Stimulated activated CD8-positive, alpha-beta memory T cell treated with anti-CD3 and anti-CD28 coated beads, Interleukin-12 subunit alpha, Interleukin-12 subunit beta, amount 100 ng/mL, for 4 hours (primary cell): ENCODE data around the gene SFSWAP.
"Not testable (repeated sequence)": the region's sequence is repeated elsewhere in the genome, so short reads cannot be mapped to it uniquely, and the experiment has no call there.

Source experiments
- DNase-seq: peaks from one replicate; pipeline ENCODE4 v3.0.0-alpha.2; 2020; ENCODE audit warnings: low read depth

Gene SFSWAP

DNA sequence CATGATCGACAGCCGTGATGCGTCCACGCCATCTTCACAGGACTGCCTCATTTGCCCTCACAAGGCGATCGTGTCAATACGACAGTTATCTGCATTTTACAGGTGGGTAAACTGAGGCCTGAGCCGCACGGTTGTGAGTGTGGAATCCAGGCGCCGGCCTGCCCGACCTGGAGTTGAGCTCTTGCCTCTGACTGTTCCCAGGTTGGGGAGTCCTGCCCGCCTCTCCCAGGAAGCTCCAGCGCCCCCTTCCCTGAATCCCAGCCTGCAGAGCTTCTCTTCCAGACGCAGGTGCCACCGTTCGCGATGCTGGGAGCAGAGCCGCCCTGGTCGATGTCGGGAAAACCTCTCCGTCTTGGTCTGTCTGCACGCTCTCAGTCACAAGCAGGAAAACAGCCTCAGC, 31.1 kb upstream of the SFSWAP start:
- not testable (repeated sequence) for DNase-seq

DNA sequence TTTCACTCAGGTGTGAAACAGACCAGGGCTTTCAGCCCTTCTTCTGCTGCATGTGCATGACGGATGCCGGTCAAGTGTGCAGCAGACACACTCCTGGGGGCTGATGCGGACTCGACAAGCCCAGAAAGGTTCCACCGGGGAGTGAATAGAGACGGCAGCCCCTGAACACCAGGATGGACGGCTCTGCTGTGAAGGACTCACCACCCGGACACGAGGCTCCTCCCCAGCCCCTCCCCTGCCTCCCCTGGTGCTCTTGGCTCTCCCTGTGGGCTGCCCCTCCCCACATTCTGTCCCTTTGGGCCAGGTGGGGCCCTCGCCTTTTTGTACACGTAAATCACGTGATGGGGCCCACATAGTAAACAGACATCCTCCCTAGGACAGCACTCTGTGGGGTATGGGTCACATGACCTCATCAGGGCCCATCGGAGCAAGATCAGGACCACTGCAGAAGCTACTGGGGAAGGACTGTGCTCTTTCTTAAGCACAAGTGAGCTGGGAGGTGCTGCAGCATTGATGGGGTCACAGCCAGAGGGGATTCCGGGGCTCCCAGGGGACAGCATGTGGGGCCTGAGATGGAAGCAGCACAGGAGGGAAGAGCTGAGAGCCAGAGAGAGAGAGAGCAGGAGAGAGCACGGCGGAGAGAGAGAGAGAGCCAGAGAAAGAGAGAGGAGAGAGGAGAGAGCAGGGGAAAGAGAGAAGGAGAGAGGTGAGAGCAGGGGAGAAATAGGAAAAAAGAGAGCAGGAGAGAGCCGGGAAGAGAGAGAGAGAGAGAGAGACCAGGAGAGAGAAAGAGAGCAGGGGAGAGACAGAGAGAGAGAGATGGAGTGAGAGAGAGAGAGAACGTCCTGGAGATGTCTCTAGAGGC, 30.3 kb upstream of the SFSWAP start:
- not testable (repeated sequence) for DNase-seq

DNA sequence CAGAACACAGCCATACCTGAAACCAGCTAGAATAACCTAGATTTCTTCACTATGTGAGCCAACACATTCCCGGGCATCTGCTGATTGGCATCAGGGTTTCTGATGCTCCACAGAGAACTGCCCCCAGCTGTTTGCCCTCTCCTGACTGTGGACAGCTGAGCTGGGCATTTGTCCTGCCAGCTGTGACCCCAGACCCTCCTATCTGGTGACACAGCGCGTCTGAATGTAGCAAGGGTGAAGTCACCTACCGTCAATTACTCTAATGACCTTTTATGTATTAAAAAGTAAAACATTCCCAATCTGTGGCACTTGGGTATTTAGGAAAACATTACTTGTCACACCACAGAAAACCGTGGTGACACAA, 29.7 kb upstream of the SFSWAP start:
- no peak for DNase-seq

DNA sequence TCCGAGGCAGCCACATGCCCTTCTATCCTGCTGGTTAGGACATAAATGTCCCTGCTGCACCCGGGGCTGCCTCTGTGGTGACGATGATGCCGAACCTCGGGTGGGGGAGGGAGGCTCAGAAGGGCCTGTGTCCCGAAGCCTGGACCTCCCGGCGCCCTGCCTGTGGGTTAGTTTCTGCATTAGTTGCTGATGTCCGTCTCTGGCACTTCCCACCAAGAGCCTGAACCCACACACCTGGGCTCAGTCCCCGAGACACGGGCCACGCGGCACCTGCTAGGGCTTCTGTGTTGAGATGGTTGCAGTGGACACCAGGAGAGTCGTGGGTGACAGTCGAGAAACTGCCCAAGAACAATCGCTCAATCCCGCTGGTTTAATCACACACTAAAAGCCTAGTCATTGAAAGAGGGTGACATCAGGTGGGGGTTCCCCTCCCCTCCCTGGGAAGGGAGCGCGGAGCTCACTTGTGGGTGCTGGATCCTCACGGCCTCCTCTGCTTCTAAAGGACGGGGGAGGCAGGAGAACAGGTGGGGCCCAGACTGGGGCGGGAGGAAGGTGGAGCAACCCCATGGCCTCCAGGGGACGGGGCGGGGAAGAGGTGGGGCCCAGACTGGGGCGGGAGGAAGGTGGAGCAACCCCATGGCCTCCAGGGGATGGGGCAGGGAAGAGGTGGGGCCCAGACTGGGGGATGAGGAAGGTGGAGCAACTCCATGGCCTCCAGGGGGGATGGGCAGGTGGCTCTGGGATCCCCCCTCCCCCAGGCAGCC, 29.0 kb upstream of the SFSWAP start:
- peak; percentile 24 for DNase-seq

DNA sequence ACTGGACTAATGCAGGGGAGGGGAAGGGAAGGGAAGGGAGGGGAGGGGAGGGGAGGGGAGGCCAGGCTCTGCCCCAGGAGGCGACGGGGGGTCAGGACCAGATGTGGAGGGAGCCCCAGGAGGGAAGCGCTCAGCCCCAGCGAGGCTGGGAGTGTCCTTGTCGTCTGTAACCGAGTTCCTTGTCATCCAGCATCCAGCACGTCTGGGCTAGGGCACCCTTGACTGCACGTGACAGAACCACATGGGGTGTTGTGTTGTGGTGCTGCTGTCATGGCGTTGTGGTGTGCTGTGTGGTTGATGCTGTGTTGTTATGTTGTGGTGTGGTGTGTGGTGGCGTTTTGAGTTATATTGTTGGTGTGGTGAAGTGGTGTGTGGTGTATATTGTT, 28.4 kb upstream of the SFSWAP start:
- no peak for DNase-seq

DNA sequence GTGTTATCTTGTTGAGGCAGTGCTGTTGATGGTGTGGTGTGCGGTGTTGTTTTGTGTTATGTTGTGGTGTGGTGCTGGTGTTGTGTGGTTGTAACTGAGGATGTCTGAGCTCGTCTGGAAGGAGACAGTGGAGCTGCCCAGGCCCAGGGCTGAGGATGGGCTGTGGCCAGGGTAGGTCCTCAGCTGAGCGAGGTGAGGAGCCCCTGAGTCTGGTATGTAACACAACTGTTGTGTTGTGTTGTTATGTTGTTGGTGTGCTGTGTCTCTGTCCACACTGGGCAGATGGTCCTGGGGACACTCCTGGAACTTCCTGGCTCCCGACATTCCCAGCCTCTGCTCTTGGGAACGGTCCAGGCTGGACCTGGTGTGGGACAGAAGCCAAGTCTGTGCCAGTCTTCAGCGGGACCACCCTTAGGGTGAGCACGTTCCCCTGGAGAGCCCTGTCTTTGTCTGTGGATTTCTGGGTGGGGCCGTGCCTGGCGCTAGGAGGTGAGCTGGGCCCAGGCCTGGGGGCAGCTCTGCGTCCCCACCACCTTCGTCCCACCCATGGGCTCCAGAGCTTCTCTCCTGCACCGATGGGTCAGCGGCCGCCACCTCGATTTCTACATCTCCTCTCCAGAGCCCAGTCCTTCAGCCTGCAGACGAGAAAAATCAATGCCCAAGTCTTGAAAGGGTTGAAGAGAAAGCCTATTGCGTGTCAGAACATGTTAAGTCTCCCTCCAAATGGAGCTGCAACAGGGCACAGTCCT, 27.4 kb upstream of the SFSWAP start:
- DNase-seq: no peak

DNA sequence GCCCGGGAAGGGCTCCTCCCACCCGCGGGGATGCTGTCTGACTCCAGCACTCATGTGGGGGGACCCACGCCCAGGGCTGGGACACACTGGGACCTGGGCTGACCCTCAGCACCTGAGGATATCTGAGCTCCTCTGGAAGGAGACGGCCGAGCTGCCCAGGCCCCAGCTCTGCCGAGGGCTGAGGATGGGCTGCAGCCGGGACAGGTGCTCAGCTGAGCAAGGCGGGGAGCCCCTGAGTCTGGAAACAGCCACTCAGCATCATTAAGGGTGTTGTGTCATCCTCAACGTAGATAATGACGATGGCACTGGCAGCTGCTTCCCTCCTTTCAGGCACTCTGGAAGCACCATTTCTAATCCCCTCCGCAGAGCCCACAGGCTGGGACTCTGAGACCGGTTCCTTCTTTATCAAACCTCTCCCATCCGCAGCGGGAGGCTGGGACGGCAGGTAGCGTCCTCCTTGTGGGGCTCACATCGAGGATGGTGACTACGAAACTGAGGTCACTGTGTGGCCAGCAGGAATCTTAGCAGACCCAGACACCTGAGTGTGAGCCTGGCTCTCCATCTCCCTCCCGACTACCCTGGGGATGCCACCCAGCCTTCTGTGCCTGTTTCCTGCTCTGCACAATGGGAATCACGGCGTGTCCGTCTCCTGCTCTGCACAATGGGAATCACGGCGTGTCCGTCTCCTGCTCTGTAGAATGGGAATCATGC, 26.7 kb upstream of the SFSWAP start:
- no peak for DNase-seq

DNA sequence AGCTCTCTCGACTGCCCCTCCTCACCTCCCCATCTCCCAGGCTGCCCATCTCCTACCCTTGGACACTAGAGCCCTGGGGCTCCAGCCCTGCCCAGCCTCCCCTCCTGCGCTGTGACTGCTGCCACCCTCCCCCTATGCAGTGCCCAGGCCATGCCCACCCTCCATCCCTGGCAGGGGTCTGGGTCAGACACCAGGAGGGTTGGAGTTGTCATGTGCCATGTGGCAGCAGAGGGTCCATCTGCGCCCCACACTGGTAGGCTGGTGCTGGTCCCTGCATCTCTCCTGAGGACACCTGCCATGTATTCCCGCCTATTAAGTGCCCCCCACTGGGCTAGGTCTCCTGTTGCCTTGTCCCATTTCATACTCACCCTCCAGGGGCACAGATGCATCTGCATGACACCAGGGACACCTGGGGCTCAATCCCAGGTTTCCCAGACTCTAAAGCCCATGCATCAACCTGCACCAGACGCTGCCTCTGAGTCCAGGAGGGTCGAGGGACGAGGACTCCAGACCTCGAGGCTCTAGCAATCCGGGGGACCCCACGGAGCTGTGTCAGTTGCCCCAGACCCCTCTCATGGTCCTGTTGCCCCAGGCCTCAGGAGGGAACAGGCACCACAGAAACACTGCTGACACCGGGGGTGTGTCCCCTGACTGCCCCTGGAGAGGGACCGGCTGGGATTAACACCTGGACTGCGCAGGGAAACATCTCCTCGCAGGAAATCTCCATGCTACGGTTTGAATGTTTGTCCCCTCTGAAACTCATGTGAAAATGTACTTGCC, 23.4 kb upstream of the SFSWAP start:
- DNase-seq: no peak

DNA sequence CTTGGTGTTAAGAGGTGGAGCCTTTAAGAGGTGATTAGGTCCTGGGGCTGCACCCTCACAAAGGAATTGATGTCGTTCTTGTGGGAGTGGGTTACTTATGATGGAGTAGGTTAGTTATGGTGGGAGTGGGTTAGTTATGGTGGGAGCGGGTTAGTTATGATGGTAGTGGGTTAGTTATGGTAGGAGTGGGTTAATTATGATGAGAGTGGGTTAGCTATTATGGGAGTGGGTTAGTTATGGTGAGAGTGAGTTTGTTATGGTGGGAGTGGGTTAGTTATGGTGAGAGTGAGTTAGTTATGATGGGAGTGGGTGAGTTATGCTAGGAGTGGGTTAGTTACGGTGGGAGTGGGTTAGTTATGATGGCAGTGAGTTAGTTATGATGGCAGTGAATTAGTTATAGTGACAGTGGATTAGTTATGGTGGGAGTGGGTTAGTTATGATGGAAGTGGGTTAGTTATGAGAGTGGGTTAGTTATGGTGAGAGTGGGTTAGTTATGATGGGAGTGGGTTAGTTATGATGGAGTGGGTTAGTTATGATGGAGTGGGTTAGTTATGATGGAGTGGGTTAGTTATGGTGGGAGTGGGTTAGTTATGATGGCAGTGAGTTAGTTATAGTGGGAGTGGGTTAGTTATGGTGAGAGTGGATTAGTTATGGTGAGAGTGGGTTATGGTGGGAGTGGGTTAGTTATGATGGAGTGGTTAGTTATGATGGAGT, 22.6 kb upstream of the SFSWAP start:
- DNase-seq: no peak

DNA sequence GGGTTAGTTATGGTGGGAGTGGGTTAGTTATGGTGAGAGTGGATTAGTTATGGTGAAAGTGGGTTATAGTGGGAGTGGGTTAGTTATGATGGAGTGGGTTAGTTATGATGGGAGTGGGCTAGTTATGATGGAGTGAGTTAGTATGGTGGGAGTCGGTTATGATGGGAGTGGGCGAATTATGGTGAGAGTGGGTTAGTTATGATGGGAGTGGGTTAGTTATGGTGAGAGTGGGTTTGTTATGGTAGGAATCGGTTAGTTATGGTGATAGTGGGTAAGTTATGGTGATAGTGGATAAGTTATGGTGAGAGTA, 22.1 kb upstream of the SFSWAP start:
- no peak for DNase-seq

DNA sequence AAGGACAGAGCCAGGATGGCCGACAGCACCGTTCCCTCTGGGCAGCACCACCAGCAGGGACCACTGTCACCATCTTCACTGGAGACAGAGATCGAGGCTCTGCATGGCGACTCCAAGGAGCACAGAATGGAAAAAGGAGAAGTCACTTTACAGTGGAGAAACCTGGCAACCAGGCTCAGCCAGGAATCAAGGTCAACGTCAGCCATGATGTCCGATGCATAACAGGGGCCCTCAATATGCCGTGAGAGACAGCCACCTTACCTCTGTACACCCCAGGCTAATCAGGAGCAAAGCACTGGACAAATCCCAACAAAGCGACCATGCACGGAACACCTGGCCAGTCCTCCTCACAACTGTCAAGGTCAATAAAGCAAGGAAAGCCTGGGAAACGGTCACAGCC, 20.6 kb upstream of the SFSWAP start:
- no peak for DNase-seq

DNA sequence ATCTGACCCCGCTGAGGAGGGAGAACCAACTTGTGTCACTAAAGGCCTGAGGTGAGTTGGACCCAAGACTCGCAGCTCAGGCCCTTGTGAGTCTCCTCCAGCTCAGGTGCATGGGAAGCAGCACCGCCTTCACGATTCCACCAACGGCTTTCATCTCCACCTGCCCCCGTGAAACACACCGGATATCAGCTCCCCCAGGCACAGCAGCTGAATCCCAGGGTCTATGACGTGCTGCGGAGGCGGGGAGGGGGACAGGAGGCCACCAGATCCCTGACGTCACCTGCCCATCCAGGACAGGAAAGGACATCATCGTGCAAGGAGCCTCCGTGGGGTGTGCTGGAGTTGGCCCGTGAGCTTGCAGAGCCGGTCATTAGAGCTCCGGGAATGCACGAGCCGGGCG, 18.5 kb upstream of the SFSWAP start:
- DNase-seq: no peak

DNA sequence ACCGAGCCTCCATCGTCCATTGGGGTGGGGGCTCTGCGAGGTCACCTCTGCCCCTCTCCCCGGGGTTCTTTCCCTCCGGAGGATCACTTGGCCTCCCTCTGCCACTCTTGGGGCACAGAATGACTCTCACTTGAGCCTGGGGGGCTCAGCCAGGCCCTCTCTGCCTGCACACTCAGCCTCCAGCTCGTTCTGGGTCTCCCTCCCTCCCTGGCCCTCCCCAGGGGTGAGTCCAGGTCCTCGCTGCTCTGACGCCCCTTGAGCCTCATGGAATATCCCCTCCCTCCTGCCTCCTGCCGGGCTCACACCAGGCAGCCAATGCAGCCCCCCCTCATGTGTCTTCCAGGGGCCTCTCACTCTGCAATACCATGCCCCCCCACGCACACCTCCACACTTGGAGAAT, 17.7 kb upstream of the SFSWAP start:
- no peak for DNase-seq

DNA sequence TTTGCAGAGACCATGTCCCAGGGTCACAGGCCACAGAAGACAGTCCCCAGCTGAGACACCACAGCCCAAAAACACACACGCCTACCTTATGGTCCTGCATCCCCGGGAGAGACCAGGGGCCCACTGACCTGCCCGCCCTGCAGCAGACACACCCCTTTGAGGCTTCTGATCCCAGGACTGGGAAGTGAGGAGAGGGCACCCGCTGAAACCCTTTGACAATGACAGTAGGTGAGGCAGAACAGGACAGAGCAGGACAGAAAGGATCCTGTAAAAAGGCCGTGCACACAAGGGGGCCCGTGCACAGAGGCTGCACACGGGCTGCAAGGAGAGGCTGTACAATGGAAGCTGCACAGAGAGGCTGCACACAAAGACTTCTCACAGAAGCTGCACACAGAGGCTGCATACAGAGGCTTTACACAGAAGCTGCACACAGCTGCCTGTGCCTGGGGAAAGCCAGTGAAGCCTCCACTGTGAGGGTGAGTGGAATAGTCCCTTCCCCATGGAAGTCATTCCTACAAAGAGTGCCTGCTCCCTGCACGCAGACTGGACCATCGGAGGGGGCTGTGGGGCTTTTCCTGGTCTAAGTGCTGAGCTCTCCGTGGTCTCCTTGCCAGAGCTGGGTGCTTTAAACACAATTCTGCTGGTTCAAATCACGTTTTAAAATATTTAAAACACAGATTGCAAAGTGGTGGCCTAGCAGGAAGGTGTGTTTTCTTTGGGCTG, 16.6 kb upstream of the SFSWAP start:
- no peak for DNase-seq

DNA sequence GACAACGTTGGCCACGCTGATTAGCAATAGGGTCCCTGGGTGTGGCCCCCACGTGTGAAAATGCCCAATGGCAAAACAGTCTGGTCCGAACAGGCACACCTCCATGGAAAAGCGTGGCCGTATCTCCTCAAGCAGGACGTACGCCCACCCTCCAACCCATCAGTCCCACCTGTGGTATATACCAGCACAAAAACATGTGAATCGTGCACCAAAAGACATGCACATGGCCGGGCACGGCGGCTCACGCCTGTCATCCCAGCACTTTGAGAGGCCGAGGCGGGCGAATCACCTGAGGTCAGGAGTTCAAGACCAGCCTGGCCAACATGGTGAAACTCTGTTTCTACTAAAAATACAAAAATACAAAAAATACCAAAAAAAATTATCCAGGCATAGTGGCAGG, 14.9 kb upstream of the SFSWAP start:
- no peak for DNase-seq

DNA sequence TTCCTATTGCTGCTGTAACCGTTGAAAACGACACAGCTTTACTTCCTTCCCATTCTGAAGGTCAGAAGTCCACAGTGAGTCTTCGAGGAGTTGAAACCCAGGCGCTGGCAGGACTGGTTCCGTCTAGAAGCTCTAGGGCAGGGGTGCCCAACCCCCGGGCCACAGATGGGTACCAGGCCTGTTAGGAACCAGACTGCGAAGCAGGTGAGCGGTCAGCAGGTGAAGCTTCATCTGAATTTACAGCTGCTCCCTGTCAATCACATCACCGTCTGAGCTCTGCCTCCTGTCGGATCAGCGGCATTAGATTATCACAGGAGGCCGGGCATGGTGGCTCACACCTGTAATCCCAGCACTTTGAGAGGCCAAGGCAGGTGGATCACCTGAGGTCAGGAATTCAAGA, 12.6 kb upstream of the SFSWAP start:
- DNase-seq: no peak

DNA sequence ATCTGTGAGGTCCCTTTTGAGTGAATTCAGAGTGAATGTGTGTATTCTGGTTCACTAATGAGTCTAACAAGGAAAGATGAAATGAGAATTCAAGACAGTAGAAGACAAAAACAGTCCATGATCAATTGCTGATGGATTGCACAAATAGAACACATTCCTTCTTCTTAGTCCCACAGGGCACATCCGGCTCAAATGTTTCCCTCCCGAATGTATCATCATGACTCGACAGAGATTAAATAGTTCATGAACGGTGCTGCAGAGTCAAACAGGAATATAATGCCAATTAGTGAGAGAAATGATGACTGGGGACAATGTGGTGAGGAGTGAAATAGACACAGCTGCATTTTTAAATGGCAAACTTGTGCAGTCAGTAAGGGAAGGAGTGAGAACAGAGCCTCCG, 11.5 kb upstream of the SFSWAP start:
- DNase-seq: no peak

DNA sequence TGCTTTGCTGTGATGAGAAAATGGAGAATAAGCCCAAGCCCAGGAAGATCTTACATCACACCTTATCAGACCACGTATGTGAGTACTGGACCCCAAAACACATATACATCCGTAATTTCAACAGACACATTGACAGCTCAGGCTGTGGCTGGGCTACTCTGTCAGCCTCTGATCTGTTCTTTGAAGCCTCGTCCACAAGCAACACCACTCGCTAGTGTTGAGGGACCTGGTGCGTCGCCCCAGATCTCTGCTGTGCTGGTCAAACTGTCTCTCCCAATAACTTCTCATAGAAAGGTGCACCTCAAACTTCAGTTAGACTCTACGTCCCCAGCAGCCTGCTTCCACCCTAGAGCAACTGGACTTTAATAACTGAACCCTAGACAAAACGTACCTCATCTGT, 10.6 kb upstream of the SFSWAP start:
- no peak for DNase-seq

DNA sequence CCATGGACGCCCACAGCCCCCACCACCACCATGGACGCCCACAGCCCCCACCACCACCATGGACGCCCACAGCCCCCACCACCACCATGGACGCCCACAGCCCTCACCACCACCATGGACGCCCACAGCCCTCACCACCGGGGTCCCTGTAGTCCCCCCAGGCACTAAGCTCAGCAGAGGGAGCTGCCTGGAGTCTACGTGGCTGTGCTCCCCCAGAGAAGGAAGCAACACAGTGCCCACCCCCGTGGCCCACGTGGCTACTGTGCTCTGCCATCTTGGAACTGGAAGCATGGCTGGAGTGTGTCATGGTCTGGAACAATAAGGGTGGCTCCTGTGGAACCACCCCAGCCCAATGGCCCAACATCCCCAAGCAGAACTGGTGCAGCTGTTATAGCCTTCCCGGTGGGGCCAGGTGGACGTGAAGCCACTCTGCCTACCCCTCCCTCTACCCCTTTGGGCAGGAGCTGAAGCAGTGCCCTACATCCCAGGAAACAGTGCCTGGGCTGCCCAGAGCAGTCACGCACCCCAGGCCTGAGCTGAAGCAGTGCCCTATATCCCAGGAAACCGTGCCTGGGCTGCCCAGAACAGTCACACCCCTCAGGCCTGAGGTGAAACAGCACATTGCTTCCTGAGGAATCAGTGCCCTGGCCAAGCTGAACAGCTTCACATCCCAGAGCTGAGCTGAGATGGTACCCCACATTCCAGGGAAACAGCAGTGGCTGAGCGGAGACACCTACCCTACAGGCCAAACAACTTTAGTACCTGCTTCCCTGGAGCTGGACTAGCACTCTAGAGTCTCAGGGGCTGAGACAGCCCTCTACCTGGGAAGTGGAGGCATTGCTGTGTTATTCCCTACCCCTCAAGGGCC, 9.0 kb upstream of the SFSWAP start:
- no peak for DNase-seq

DNA sequence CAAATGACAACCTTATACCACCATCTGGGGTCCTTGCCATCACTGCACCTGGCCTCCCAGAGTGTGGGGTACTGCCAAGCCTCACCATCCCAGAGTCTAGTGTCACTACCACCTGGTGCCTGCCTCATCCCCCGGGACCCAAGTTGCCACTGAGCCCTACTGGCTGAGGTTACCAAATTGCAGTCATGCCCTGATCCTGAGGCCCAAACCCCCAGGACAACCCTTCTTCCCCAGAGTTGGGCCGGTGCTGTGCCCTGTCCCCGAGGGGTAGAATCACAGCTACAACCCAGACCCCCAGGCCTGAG, 8.4 kb upstream of the SFSWAP start:
- no peak for DNase-seq
